Choroid plexus epithelial cell (primary cell): ENCODE results near the gene DNAH14.

Experiments used
- DNase-seq: peaks from one replicate; pipeline ENCODE4 v3.0.0-alpha.2; 2010; ENCODE audit warnings: low read depth
- H3K4me3 ChIP-seq: 2 replicates; pipeline ENCODE4 v1.5.1; 2011; ENCODE audit warnings: low read depth, mild to moderate bottlenecking, control low read depth, low read length, moderate library complexity
- CTCF ChIP-seq: conservative IDR thresholded peaks from 2 replicates; pipeline ENCODE4 v1.5.1; 2011; ENCODE audit warnings: low read depth, mild to moderate bottlenecking, control low read depth, inconsistent platforms, low read length, moderate library complexity

The DNAH14 gene

GRCh38 chr1:225254676-225255075 lies 325.2 kb downstream of the DNAH14 start:
- no peak for DNase-seq
- TF ChIP-seq CTCF: no peak
- H3K4me3 ChIP-seq: no peak overlapping the region

DNA sequence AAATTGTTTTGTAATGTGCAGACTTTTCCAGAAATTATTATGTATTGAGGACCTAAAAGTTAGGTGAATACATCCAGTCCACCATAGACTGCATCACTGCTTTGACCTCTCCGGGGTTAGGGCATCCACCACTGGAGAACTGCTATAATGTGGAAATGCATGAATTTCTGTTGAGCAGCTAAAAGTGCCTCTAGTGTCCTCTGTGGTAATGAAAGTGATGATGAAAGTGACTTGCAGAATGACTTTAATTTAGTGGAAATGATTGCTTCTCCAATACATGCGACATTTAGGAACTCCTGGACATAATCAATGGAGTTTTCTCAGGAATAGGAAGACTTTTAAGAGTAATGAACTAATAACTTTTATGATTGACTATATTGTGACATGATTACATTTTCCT lies 327.6 kb downstream of the DNAH14 start:
- H3K4me3 ChIP-seq: no peak overlapping the region
- DNase-seq: no peak
- TF ChIP-seq CTCF: no peak

DNA sequence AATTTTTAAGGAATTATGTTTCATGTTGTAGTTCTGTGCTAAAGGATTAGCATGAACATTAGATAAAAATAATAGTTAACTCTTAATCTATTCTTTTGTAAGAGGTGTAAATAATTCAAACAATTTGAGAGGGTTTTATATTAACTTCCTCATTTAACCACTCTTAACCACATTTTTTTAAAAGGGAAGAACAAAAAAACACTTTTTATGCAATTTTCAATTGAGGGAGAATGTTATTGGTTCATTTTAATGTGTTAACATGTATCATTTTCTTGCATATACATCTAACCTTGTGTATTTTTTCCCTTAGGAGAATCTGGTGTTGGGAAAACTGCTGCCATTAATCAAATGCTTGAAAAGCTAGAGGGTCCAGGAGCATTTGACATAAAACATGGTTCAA lies 329.3 kb downstream of the DNAH14 start:
- no peak for TF ChIP-seq CTCF
- no peak overlapping the region for H3K4me3 ChIP-seq
- no peak for DNase-seq

DNA sequence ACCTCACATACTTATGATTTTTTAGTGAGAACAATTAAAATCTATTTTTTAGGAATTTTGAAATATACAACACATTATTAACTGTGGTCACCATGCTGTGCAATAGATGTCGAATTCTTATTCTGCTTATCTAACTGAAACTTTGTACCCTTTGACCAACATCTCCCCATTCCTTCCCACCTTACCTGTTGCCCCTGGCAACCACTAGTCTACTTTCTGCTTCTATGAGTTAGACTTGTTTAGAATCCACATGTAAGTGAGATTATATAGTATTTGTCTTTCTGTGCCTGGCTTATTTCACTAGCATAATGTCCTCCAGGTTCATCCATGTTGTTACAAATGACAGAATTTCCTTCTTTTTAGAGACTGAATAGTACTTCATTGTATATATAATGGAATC lies 330.1 kb downstream of the DNAH14 start:
- DNase-seq: no peak
- no peak for TF ChIP-seq CTCF
- H3K4me3 ChIP-seq: no peak overlapping the region

- no peak for DNase-seq
- TF ChIP-seq CTCF: no peak
- no peak overlapping the region for H3K4me3 ChIP-seq
These were observed 330.8 kb downstream of the DNAH14 start for GRCh38 chr1:225260319-225260718.

DNA sequence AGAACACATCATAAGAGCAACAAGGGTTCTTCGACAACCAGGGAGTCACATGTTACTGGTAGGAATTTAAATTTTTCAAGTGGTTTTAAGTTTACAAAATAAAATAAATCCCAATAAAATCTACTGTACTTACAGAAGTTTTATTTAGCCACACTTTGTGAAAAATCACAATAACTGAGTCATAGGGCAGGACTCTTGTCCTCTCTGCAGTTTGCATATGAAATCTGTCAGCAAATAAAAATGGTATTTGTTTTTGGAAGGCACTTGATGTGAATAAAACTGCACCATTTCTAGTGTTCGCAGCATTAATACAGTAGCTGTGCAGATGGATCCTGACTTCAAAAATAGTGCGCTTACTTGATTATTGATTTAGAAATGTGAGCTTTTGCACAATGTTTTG lies 348.0 kb downstream of the DNAH14 start:
- DNase-seq: no peak
- H3K4me3 ChIP-seq: no peak overlapping the region
- no peak for TF ChIP-seq CTCF

- no peak for DNase-seq
- TF ChIP-seq CTCF: no peak
These were observed 351.1 kb downstream of the DNAH14 start for GRCh38 chr1:225280563-225280962.

More at GRCh38 chr1:225280563-225280962, 351.1 kb downstream of the DNAH14 start:
- H3K4me3 ChIP-seq: no peak overlapping the region
